CD4-positive, alpha-beta T cell treated with Interferon gamma for 1 hour (primary cell): ENCODE results near the gene SH3GLB1.

Experiments
- DNase-seq: peaks from one replicate; pipeline ENCODE4 v3.0.0-alpha.2; 2020

The SH3GLB1 gene

GRCh38 chr1:86739648-86740509, 35.5 kb downstream of the SH3GLB1 start:
- DNase-seq, result no peak

DNA sequence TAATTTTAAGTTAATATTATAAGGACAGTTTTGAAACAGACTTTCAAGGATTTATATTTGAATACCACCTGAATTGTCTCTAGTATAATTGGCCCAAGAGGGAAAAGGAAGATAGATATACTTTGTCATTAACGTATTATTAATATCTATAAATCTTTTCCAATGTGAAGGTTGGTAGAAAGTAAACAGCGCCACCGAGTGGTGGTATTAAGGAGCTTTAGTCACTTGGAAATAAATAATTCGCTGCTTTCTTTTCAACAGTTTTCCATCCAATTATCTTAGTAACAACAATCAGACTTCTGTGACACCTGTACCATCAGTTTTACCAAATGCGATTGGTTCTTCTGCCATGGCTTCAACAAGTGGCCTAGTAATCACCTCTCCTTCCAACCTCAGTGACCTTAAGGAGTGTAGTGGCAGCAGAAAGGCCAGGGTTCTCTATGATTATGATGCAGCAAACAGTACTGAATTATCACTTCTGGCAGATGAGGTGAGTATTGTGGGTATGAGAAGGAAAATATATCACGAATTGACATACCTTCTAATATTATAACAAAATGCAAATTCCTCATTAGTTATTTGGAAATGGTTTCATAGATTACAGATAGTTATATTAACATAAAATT, 37.7 kb downstream of the SH3GLB1 start:
- peak; percentile 10 for DNase-seq

DNA sequence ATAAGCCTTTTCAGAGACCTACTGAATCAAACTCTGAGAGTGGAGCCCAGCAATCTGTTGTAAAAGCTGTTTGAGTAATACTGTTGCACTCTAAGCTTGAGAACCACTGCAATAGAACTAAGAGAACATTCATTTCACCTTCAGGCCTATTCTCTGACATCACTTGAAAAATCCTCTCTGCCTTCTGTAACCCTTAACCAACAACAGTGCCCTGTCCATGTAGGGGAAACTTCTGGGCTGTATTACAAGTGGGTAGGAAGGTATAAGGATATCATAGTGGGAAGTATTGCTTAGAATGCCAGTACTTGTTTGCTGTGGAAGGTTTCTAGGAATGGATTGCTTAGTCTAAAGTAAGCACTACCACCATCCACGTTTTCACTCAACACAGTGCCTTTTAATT, 42.9 kb downstream of the SH3GLB1 start:
- no peak for DNase-seq

GRCh38 chr1:86748622-86749373, 44.4 kb downstream of the SH3GLB1 start:
- no peak for DNase-seq

GRCh38 chr1:86750076-86750475, 45.7 kb downstream of the SH3GLB1 start:
- no peak for DNase-seq

DNA sequence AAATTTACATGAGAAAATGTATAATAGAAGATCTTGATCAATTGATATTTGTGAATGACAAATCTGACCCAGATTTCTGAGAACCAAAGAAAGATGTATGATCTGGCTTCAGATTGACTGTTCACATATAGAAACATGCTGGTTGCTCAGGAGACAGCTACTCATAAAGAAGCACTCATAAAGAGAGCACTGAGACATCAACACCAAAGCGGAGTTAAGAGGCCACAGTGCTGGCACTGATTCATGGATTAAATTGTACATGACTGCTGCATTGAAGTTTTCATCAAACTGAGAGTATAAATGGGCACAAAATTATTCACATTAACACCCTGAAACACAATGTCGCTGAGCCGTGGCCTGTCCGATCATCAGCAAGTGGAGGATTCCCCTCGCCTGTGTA, 46.2 kb downstream of the SH3GLB1 start:
- no peak for DNase-seq

GRCh38 chr1:86751923-86752322, 47.5 kb downstream of the SH3GLB1 start:
- no peak for DNase-seq

- no peak for DNase-seq
Observed at GRCh38 chr1:86753700-86754099, 49.3 kb downstream of the SH3GLB1 start.

- DNase-seq, result no peak
Observed at GRCh38 chr1:86754265-86754974, 50.0 kb downstream of the SH3GLB1 start.

DNA sequence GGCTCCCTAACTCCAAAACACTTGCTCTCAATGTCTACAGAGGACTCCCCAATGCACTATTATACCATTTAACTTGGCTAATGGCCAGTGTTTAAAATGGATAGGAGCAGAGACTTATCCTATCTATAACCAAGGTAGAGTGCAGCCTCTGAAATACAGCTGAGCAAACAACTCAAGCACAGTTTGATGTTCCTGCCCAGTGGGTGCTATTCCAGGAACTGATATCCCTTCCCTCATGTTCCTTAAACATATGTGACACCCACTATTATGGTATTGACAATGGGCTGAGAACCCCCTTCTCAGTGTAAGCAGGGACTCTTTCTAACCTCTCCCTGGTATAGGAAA, 51.7 kb downstream of the SH3GLB1 start:
- no peak for DNase-seq

DNA sequence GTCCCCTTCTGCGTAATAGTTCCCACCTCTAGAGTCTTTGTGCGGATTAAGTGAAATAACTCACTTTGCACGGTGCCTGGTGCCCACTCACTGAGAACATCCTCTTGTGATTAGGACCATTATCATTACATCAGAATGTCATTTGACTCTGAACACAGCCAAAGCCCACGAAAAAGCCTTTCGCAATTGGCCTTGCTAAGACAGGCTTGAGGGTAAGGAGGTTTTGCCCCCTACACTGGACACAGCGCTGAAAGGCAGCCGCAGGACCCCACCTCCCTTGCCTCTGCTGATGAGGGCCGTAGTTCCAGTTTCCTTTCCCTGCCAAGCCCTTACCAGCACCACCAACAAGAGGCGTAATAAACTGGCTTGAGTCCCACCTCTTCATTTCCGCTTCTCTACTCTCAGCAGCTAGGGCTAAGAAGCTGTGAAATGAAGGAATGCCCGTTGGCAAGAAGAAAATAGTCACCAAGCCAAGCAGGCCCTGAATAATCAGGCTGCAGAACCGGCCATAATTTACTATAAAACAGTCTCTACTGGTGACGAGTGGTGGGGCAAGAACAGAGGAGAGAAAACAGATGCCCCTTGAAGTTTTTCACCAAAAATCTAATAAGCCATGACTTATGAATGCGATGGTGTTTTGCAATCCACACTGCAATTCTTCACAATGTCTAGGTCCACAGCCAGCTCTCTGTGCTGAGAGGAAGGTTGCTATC, 53.1 kb downstream of the SH3GLB1 start:
- no peak for DNase-seq

- no peak for DNase-seq
Observed at GRCh38 chr1:86758570-86758969, 54.2 kb downstream of the SH3GLB1 start.

- no peak for DNase-seq
Observed at GRCh38 chr1:86760199-86760598, 55.8 kb downstream of the SH3GLB1 start.

- no peak for DNase-seq
Observed at GRCh38 chr1:86762336-86762735, 58.0 kb downstream of the SH3GLB1 start.

GRCh38 chr1:86764523-86764922, 60.1 kb downstream of the SH3GLB1 start:
- no peak for DNase-seq

- DNase-seq, result no peak
Observed at GRCh38 chr1:86765073-86765472, 60.7 kb downstream of the SH3GLB1 start.

DNA sequence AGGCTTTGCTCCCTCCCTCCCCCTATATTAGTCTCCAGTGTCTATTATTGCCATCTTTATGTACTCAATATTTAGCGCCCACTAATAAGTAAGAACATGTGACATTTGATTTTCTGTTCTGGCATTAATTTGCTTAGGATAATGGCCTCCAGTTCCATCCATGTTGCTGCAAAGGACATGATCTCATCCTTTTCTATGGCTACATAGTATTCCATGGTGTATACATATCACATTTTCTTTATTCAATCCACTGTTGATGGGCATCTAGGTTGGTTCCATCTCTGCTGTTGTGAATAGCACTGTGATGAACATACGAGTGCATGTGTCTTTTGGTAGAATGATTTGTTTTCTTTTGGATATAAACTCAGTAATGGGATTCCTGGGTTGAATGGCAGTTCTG, 61.3 kb downstream of the SH3GLB1 start:
- no peak for DNase-seq

DNA sequence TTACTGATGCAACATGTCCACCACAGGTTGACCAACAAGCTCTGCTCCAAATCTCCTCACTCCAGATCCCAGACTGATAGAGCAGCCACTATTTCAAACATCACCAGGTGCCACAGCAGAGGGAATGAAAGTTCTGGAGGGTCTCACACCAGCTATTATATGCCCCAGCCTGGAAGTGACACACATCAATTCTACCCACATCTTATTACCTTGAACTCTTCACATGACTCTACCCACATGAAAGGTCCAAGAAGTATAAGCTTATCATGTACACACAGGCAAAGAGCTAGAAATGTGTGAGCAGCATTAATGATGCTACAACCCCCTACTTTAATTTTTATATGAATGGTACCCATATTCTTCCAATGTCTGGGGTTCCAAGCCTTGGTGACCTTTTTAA, 64.2 kb downstream of the SH3GLB1 start:
- DNase-seq, result no peak

DNA sequence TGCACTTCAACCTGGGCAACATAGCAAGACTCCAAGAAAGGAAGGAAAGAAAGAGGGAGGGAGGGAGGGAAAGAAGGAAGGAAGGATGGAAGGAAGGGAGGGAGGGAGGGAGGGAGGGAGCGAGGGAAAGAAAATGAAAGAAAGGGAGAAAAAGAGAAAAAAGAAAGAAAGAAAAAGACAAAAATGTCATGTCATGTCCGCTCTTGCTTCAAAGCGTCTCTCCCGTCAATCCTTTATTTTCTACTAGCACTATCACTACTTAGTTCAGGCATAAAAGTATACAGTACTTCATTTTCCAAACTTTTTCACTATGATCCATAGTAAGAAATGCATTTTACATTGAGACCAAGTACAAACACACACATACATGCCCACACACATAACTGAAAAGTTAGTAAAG, 64.7 kb downstream of the SH3GLB1 start:
- no peak for DNase-seq

DNA sequence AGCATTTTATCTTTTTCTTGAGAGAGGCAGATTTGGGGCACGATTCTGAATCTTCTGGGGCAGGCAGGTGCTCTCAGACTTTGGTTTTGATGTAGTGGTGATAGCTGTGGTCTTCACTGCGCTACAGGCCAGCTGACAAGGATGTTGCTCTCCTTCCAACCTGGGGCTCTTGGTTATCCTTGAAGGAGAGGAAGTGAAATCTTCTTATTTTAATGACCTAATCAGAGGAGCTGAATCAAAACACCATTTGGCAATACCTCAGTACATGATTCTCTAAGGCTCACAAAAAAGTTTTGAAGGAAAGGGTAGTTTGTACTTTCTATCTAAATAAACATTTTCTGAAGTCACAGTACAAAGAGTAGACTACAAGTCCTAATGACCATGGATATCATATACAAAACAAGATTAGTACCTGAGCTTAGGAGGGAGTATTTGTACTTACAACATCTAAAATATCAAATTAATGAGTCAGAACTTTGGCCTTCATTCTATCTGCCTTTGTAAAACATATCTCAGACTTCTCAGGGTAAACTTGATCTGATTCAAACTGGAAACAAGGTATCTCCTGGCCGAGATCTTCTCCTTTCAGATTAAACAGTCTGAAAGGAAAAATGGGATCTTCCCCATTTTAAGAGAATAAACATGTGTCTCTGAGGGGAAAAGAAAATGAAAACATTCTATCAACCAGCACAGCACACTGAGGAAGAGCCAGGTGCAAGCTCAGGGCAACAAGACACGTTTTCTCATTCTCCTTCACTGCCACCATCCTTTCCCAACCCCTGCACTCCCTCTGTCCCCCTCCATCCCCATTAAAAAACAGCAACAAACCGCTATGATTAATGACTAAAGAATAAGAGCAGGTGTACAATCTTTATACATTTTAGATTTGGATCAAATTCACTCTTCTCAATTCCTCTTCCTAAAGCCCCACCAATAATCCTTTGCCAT, 69.2 kb downstream of the SH3GLB1 start:
- DNase-seq, result no peak
